Mammary epithelial cell (primary cell): ENCODE measurements around the gene PTPRM.

Source experiments
- CTCF ChIP-seq, 2 donors: IDR thresholded peaks in 1 of 2; conservative IDR thresholded peaks in 1 of 2; 2 replicates each; pipeline ENCODE4 v1.5.1; 2011 to 2012; ENCODE audit warnings: inconsistent platforms in 2 of 2, low read length in 2 of 2, mild to moderate bottlenecking in 2 of 2, control low read depth in 1 of 2, low read depth in 1 of 2; ENCODE audit not compliant: insufficient read depth in 1 of 2; ENCODE audit errors: extremely low read depth in 1 of 2
- EZH2 ChIP-seq: IDR thresholded peaks from 2 replicates; pipeline ENCODE4 v1.6.1; 2012; ENCODE audit warnings: low read length, inconsistent platforms, borderline replicate concordance

GRCh38 chr18:8121101-8121500 is 554.0 kb downstream of the PTPRM start:
- TF ChIP-seq CTCF (conservative IDR thresholded peaks at IDR 0.05 in 1 of 2, IDR thresholded peaks at IDR 0.05 in 1 of 2; ENCODE audit: extremely low read depth in 1 of 2, insufficient read depth in 1 of 2, low read depth in 1 of 2, low read length in 2 of 2): no peak
- no peak for TF ChIP-seq EZH2
